Retinal pigment epithelial cell (primary cell): ENCODE results near the gene FBXL4.

Experiments used
- DNase-seq: peaks from one replicate; pipeline ENCODE4 v3.0.0-alpha.2; 2010; ENCODE audit warnings: low read depth
- H3K4me3 ChIP-seq: 2 replicates; pipeline ENCODE4 v1.5.1; 2011; ENCODE audit warnings: mild to moderate bottlenecking, low read length, control low read depth, moderate library complexity
- TF ChIP-seq, protein P1 (sequence below): conservative IDR thresholded peaks from 2 replicates; pipeline ENCODE4 v1.5.1; 2011; ENCODE audit warnings: low read depth, low read length, control low read depth, inconsistent platforms

FBXL4 gene

DNA sequence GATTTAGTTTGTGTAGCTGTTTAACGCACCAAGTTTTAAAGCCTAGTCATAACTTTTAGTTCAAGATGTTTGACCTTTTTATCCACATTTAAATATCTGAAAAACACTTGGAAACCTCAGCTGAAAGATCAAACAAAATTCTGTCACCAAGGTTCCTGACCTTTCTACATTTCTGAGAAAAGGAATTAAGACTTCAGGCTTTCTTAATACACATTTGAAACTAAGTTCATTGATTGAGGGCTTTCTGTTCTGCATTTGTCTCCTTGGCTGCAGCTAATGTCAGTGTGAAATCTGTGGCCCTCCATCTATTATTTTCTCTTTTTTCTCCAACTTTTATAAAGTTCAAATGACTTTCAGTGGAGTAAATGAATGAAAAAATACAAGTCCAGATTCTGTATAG, 22.7 kb upstream of the FBXL4 start:
- no peak for DNase-seq
- H3K4me3 ChIP-seq: no peak overlapping the region

DNA sequence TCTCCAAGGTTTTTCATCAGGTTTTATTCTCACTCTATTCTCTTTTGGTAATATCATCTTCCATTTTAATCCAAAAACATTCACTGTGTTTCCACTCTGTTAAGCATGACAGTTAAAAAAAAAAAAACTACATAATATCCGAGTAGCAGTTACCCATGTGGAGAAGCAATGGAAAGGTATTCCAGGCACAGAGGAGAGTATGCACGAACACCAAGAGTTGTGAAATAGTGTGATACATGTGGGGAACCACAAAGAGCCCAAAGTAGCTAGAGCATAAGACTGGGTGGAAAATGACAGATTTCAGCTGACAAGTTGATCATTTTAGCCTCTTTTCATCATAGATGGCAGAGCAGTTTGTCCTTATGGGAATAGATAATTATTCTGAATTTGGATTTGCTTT, 19.9 kb upstream of the FBXL4 start:
- TF ChIP-seq, protein P1, sequence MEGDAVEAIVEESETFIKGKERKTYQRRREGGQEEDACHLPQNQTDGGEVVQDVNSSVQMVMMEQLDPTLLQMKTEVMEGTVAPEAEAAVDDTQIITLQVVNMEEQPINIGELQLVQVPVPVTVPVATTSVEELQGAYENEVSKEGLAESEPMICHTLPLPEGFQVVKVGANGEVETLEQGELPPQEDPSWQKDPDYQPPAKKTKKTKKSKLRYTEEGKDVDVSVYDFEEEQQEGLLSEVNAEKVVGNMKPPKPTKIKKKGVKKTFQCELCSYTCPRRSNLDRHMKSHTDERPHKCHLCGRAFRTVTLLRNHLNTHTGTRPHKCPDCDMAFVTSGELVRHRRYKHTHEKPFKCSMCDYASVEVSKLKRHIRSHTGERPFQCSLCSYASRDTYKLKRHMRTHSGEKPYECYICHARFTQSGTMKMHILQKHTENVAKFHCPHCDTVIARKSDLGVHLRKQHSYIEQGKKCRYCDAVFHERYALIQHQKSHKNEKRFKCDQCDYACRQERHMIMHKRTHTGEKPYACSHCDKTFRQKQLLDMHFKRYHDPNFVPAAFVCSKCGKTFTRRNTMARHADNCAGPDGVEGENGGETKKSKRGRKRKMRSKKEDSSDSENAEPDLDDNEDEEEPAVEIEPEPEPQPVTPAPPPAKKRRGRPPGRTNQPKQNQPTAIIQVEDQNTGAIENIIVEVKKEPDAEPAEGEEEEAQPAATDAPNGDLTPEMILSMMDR: no peak
- no peak for DNase-seq

More for the DNA sequence above, 22.7 kb upstream of the FBXL4 start:
- TF ChIP-seq, protein P1: no peak

DNA sequence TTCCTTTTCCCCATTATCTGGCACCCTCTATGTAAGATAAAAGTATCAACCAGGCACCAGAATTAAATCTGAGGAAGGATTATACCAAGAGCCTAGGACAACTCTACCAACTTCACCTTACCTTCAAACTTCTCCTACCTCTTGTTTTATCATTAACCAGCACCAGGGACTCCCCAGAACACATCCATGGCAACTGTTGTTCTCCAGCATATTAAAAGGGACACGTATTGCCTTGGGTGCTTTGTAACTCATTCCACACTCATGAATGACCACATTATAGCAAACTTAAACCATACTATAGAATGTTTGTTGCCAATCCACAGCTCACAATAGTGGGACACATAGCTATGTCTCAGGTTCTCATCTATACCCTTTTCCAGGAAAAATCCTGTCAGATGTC, 11.9 kb upstream of the FBXL4 start:
- TF ChIP-seq, protein P1: no peak
- DNase-seq: no peak
- H3K4me3 ChIP-seq: no peak overlapping the region

More for the DNA sequence above, 19.9 kb upstream of the FBXL4 start:
- no peak overlapping the region for H3K4me3 ChIP-seq

DNA sequence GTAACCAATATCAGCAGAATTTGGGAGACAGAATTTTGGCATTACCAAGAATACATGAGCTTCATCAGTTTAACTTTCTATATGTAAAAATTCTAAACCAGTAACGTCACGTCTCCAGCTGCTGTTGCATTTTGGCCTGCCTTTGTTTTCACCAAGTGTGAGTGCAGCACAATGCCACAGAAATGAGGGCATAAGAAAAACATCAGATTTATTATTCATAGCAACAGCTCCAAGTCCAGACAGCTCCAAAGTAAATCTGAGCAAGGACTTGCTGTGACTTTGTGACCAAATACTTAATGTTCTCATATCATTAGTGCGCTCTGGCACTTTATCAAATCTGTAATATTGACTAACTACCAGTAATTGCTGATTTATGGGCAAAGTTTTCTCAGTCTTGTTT, 11.0 kb upstream of the FBXL4 start:
- no peak for DNase-seq
- TF ChIP-seq, protein P1: no peak
- no peak overlapping the region for H3K4me3 ChIP-seq

DNA sequence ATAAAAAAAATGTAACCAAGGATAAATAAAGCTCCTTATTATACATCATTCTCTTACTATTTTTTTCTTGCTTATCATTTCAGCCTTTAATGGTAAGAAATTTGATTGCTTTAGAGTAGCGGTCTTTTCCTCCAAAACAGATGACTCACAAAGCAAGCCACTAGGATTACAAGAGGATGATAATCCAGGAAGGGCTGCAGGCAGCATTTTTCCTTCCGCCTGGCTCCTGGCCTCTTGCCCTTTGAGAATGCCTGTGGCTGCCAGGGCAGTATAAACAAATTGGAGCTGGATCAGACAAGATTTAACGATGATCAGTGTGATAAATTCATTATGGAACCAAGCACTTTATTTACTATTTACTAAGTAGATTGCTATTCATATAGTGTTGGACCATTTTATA, 9.7 kb upstream of the FBXL4 start:
- TF ChIP-seq, protein P1: no peak
- peak; percentile 89 for DNase-seq
- no peak overlapping the region for H3K4me3 ChIP-seq

DNA sequence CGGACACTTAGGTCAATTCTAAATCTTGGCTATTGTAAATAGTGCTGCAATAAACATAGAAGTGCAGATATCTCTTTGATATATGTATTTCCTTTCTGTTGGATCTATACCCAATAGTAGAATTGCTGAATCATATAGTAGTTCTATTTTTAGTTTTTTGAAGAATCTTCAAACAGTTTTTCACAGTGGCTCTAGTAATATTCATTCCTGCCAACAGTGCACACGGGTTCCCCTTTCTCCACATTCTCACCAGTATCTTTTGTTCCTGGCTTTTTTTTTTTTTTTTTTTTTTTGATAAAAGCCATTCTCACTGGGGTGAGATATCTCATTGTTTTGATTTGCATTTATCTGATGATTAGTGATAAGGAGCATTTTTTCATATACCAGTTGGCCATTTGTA, 1.8 kb upstream of the FBXL4 start:
- no peak for DNase-seq
- TF ChIP-seq, protein P1: no peak
- no peak overlapping the region for H3K4me3 ChIP-seq

DNA sequence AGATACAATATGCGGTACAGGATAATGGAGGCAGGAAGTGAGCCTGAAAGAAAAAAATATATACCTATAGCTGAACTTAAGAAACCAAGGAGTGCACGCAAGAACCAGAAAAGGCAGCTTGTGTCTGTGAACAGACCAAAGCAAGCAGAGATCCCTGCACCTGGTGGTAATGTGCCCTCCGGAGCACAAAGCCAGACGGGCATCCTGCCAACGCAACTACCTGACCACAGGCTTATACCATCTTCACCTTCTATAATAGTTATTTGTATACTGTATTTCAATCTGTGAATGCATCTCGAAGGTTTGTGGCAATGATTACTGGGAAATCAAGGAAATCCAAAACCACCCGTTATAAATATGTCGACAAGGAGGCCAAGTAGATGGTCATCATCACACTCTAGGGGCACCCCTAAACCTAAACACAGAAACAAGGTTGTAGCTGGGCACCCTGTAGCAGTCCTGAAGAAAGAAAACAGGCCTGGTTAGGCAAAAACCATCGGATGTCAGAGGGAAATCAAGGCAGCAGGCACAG, 801 bp downstream of the FBXL4 start:
- H3K4me3 ChIP-seq: peak overlapping the region; percentile 67
- TF ChIP-seq, protein P1: no peak
- DNase-seq: no peak
